Right lobe of liver (tissue), 6 donors: ENCODE results near the gene GABPB2. TPM values are rescaled to one million over a fixed set of nuclear protein-coding genes. Genes with fewer than 3 reads are reported as not detected.

ENCODE experiments used
- ATAC-seq, 4 donors: fragments of 200-7000 bp; cut with Tn5 transposase; one replicate each; pipeline ENCODE4 v1.9.1; 2020; ENCODE audit warnings: mild to moderate bottlenecking in 4 of 4, moderate library complexity in 4 of 4
- DNase-seq, 3 donors: peaks; one replicate each; pipeline ENCODE4 v3.0.0-alpha.2; 2020
- H3K27ac ChIP-seq, 3 donors: fragments of 200-600 bp; one replicate each; pipeline ENCODE4 v1.8.0; 2022
- H3K27me3 ChIP-seq, 2 donors: fragments of 200-600 bp; one replicate each; pipeline ENCODE4 v1.8.0; 2022
- H3K36me3 ChIP-seq, 4 donors: fragments of 200-600 bp; sonication (generic) in 1 of 4; one replicate each; pipeline versions ENCODE4 v1.5.1 to v1.8.0; 2017 to 2022; ENCODE audit warnings: control low read depth in 1 of 4
- H3K4me1 ChIP-seq, 4 donors: fragments of 200-600 bp; sonication (generic) in 1 of 4; one replicate each; pipeline versions ENCODE4 v1.5.1 to v1.8.0; 2017 to 2022; ENCODE audit warnings: control low read depth in 1 of 4
- H3K4me3 ChIP-seq, 3 donors: fragments of 200-600 bp; one replicate each; pipeline ENCODE4 v1.8.0; 2022
- H3K9me3 ChIP-seq, 4 donors: fragments of 200-600 bp; sonication (generic) in 1 of 4; one replicate each; pipeline versions ENCODE4 v1.5.1 to v1.8.0; 2017 to 2022; ENCODE audit warnings: control low read depth in 1 of 4
- POLR2A ChIP-seq: fragments of 450-650 bp; IDR thresholded peaks from one replicate; pipeline ENCODE4 v1.6.1; 2017; ENCODE audit warnings: antibody characterized with exemption, mild to moderate bottlenecking
- WGBS: methylation state at CpG from one replicate; pipeline ENCODE4 v1.1.6; 2018; ENCODE audit warnings: low coverage, low lambda C conversion rate; ENCODE audit not compliant: insufficient coverage; ENCODE audit errors: missing lambda C conversion rate; 5-methylcytosine and 5-hydroxymethylcytosine counted together
- intact Hi-C, 2 donors: fragments of 100-400 bp; cut with DNase I; formaldehyde crosslinking; loops; one replicate each; pipeline versions ENCODE4 v1.11.2 to v1.14.1; 2022
- total RNA-seq, 6 experiments: library from RNA; depleted of rRNA in 2 of 6; stranded (reverse); fragments of >200 nt in 2 of 6; fragmentation: NEBNext Ultra II Directional in 3 of 6; extraction: Animal tissue kit (Norgen Biotek cat#: 25700) in 3 of 6; gene quantifications; one replicate each; pipeline versions ENCODE4 v1.1.0 to v1.2.4, GENCODE V29; 2016 to 2023
- TF ChIP-seq, protein P1 (sequence below), 4 donors: fragments of 200-600 bp in 3 of 4; fragments of 450-650 bp in 1 of 4; IDR thresholded peaks; one replicate each; pipeline versions ENCODE4 v1.5.1 to v1.8.0; 2016 to 2022; ENCODE audit warnings: antibody characterized with exemption in 4 of 4, mild to moderate bottlenecking in 2 of 4
- donor health status: DM: no; HTN: yes; CAD: no.
- donor health status: DM: no; HTN: no; CAD: no.
- donor health status: DM: no; HTN: no; CAD: no.
- donor health status: DM: no; HTN: yes; CAD: no.
- donor health status: DM: no; HTN: yes; CAD: no.

Gene GABPB2
- total RNA-seq, 6 experiments from 2014 or later: 2.0 to 6.5 (median 5.0) TPM

DNA sequence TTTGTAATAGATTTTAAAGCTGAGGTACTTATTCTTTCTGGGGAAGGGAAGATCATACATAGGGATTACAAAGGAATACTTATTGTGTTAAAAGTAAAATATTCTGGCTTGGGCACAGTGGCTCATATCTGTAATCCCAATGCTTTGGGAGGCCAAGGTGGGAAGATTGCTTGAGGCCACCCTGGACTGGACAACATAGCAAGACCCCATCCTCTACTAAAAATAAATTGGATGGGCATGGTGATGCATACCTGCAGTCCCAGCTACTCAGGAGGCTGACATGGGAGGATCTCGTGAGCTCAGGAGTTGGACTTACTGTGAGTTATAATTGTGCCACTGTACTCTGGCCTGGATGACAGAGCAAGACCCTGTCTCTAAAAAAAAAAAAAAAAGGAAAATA lies 27.6 kb downstream of the GABPB2 start:
- intact Hi-C loops: loop anchor here in 1 of 2 donors (5.0 kb wide), 1 partner anchor 59 kb away; the partner anchor contains the start of gene TNFAIP8L2
- Histone ChIP-seq H3K27ac (no peak overlapping the region), H3K9me3 (no peaks in the 10 kb centered on the region), H3K36me3 (peaks cover 0 to 6% (median 0%) of the 10 kb centered on the region in 4 donors), H3K4me1 (no peaks in the 10 kb centered on the region), H3K4me3 (no peak overlapping the region), H3K27me3 (no peaks in the 10 kb centered on the region)
- TF ChIP-seq, protein P1, sequence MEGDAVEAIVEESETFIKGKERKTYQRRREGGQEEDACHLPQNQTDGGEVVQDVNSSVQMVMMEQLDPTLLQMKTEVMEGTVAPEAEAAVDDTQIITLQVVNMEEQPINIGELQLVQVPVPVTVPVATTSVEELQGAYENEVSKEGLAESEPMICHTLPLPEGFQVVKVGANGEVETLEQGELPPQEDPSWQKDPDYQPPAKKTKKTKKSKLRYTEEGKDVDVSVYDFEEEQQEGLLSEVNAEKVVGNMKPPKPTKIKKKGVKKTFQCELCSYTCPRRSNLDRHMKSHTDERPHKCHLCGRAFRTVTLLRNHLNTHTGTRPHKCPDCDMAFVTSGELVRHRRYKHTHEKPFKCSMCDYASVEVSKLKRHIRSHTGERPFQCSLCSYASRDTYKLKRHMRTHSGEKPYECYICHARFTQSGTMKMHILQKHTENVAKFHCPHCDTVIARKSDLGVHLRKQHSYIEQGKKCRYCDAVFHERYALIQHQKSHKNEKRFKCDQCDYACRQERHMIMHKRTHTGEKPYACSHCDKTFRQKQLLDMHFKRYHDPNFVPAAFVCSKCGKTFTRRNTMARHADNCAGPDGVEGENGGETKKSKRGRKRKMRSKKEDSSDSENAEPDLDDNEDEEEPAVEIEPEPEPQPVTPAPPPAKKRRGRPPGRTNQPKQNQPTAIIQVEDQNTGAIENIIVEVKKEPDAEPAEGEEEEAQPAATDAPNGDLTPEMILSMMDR (IDR thresholded peaks at IDR 0.05): no peak
- TF ChIP-seq POLR2A: no peak
- ATAC-seq (no peak), DNase-seq (no peak)
- no CpG with 5 or more reads among the region's 1 CpG for WGBS

DNA sequence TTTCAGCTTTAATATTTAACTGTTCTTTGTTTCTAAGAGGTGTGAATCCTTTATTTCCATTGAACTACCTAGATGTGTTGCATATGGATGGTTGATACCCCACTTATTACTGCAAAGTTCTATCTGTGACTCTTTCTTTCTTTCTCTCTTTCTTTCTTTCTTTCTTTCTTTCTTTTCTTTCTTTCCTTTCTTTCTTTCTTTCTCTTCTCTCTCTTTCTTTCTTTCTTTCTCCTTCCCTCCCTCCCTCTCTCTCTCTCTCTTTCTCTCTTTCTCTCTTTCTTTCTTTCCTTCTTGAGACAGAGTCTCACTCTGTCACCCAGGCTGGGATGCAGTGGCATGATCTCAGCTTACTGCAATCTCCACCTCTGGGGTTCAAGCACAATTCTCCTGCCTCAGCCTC lies 34.1 kb downstream of the GABPB2 start:
- no peak for DNase-seq
- Histone ChIP-seq H3K27me3 (no peaks in the 10 kb centered on the region), H3K27ac (no peak overlapping the region), H3K36me3 (peaks cover 0 to 10% (median 0%) of the 10 kb centered on the region in 4 donors), H3K4me1 (no peaks in the 10 kb centered on the region), H3K4me3 (no peak overlapping the region), H3K9me3 (no peaks in the 10 kb centered on the region)
- intact Hi-C loops: no loop called here
- TF ChIP-seq POLR2A: no peak
- no peak for ATAC-seq

DNA sequence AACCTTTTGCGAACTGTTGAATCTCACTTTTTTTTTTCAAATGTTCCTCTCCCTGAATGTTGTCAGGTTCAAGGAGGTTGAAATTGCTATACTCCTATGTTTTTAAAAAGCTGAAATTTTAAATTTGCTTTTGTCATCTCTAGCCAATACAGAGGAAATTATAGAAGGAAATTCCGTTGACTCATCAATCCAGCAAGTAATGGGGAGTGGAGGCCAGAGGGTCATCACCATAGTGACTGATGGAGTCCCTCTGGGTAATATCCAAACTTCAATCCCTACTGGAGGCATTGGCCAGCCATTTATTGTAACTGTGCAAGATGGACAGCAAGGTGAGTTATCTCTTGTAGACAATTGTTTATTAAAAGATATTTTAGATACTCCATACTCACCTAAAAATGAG lies 36.3 kb downstream of the GABPB2 start:
- H3K36me3 ChIP-seq: peaks cover 0 to 10% (median 0%) of the 10 kb centered on the region in 4 donors
- no peak for TF ChIP-seq POLR2A
- TF ChIP-seq, protein P1 (IDR thresholded peaks at IDR 0.05): no peak
- DNase-seq (no peak), ATAC-seq (no peak)
- WGBS: 57% methylated on average over 2 of the region's 2 CpGs
- H3K4me1 ChIP-seq: no peaks in the 10 kb centered on the region
- intact Hi-C loops: no loop called here
- H3K27me3 ChIP-seq: no peaks in the 10 kb centered on the region
- no peaks in the 10 kb centered on the region for H3K9me3 ChIP-seq
- H3K4me3 ChIP-seq: no peak overlapping the region
- H3K27ac ChIP-seq: no peak overlapping the region

DNA sequence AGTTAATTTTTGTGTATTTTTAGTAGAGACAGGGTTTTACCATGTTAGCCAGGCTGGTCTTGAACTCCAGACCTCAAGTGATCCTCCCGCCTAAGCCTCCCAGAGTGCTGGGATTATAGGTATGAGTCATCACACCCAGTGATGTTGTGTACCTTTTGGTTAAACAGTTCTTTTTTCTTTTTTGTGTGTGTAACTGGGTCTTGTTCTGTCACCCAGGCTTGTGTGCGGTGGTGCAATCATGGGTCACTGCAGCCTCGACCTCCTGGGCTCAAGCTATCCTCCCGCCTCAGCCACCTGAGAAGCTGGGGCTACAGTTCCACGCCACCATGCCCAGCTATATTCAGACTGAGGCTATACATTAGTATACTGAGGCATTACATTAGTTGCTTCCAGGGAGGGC lies 37.8 kb downstream of the GABPB2 start:
- ATAC-seq (no peak), DNase-seq (no peak)
- Histone ChIP-seq H3K4me1 (no peaks in the 10 kb centered on the region), H3K27me3 (no peaks in the 10 kb centered on the region), H3K4me3 (no peak overlapping the region), H3K27ac (no peak overlapping the region), H3K36me3 (peaks cover 0 to 10% (median 0%) of the 10 kb centered on the region in 4 donors), H3K9me3 (no peaks in the 10 kb centered on the region)
- intact Hi-C loops: no loop called here
- TF ChIP-seq POLR2A: no peak
- TF ChIP-seq, protein P1 (IDR thresholded peaks at IDR 0.05): no peak
- 86% methylated on average over 5 of the region's 5 CpGs for WGBS

DNA sequence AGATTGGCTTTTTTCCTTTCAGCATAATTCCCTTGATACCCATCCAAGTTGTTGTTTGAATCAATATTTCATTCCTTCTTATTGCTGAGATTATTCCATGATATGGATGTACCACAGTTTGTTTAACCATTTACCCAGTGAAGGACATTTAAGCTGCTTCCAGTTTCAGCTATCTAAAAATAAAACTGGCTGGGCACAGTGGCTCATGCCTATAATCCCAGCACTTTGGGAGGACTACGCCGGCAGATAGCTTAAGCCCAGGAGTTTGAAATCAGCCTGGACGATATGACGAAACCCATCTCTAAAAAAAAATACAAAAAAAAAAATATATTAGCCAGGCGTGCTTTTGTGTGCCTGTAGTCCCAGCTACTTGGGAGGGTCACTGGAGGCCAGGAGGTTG lies 43.3 kb downstream of the GABPB2 start:
- no peak for DNase-seq
- intact Hi-C loops: no loop called here
- 98% methylated on average over 5 of the region's 5 CpGs for WGBS
- H3K4me3 ChIP-seq: no peak overlapping the region
- H3K27ac ChIP-seq: no peak overlapping the region
- H3K4me1 ChIP-seq: no peaks in the 10 kb centered on the region
- no peaks in the 10 kb centered on the region for H3K27me3 ChIP-seq
- ATAC-seq: no peak
- H3K9me3 ChIP-seq: no peaks in the 10 kb centered on the region
- no peak for TF ChIP-seq POLR2A
- TF ChIP-seq, protein P1 (IDR thresholded peaks at IDR 0.05): no peak
- peaks cover 0 to 11% (median 0%) of the 10 kb centered on the region in 4 donors for H3K36me3 ChIP-seq
